Activated T-cell treated with anti-CD3 and anti-CD28 coated beads for 4 hours (primary cell): ENCODE data around the gene APOE.
A peak's percentile ranks its signal among the peaks of the same experiment; 100 is the strongest.
"Not testable (repeated sequence)": the region's sequence is repeated elsewhere in the genome, so short reads cannot be mapped to it uniquely, and the experiment has no call there.

Experiments
- DNase-seq: peaks from one replicate; pipeline ENCODE4 v3.0.0-alpha.2; 2020

APOE gene

GRCh38 chr19:44886141-44886540 lies 19.5 kb upstream of the APOE start:
- no peak for DNase-seq

GRCh38 chr19:44887648-44888047 lies 17.9 kb upstream of the APOE start:
- DNase-seq, result no peak

GRCh38 chr19:44888335-44888734 lies 17.3 kb upstream of the APOE start:
- DNase-seq, result not testable (repeated sequence)

GRCh38 chr19:44889830-44890365 lies 15.7 kb upstream of the APOE start:
- DNase-seq, result no peak

GRCh38 chr19:44890366-44891015 lies 15.1 kb upstream of the APOE start:
- no peak for DNase-seq

- DNase-seq, result peak; percentile 100
Observed at GRCh38 chr19:44891016-44891882, 14.3 kb upstream of the APOE start, which contains the start of gene TOMM40. TSS of gene TOMM40 (plus strand) at chr19:44891254. CDS start at chr19:44891416, 162 bp downstream.

- DNase-seq, result no peak
Observed at GRCh38 chr19:44892932-44893331, 12.7 kb upstream of the APOE start.

GRCh38 chr19:44893332-44894051 lies 12.1 kb upstream of the APOE start:
- no peak for DNase-seq

- no peak for DNase-seq
Observed at GRCh38 chr19:44894052-44894400, 11.6 kb upstream of the APOE start.

GRCh38 chr19:44894946-44895345 lies 10.7 kb upstream of the APOE start:
- DNase-seq, result no peak

GRCh38 chr19:44897835-44898234 lies 7.8 kb upstream of the APOE start:
- no peak for DNase-seq

GRCh38 chr19:44900328-44901244 lies 5.0 kb upstream of the APOE start:
- DNase-seq, result no peak

GRCh38 chr19:44903216-44903601 lies 2.4 kb upstream of the APOE start:
- no peak for DNase-seq

GRCh38 chr19:44903602-44904425 lies 1.8 kb upstream of the APOE start:
- peak; percentile 69 for DNase-seq

GRCh38 chr19:44904426-44904994 lies 1.1 kb upstream of the APOE start:
- DNase-seq, result no peak

- no peak for DNase-seq
Observed at GRCh38 chr19:44907613-44908012, 2.0 kb downstream of the APOE start.

GRCh38 chr19:44908074-44908835 lies 2.7 kb downstream of the APOE start:
- DNase-seq, result no peak

GRCh38 chr19:44908836-44909261 lies 3.3 kb downstream of the APOE start:
- DNase-seq, result no peak

- DNase-seq, result no peak
Observed at GRCh38 chr19:44909775-44910174, 4.2 kb downstream of the APOE start.

GRCh38 chr19:44911896-44912295 lies 6.3 kb downstream of the APOE start:
- DNase-seq, result not testable (repeated sequence)
